Liver (tissue), 9 donors: ENCODE data around the gene MYO16. TPM values are rescaled to one million over a fixed set of nuclear protein-coding genes. Genes with fewer than 3 reads are reported as not detected.

Experiments
- DNase-seq: peaks from one replicate; pipeline ENCODE4 v3.0.0-alpha.2; 2017; ENCODE audit warnings: low spot score
- H3K27ac ChIP-seq, 2 donors: one replicate each; pipeline ENCODE4 v1.7.0; 2013; ENCODE audit warnings: inconsistent platforms in 2 of 2, low read length in 2 of 2, control low read depth in 1 of 2, low read depth in 1 of 2, mild to moderate bottlenecking in 1 of 2
- H3K27me3 ChIP-seq, 4 donors: one replicate each; pipeline versions ENCODE4 v1.6.1 to v1.7.0; 2013; ENCODE audit warnings: low read length in 3 of 4, inconsistent platforms in 1 of 4, mild to moderate bottlenecking in 1 of 4, moderate library complexity in 1 of 4; ENCODE audit not compliant: control insufficient read depth in 4 of 4, insufficient read depth in 4 of 4
- H3K36me3 ChIP-seq, 4 donors: one replicate each; pipeline versions ENCODE4 v1.6.1 to v1.7.0; 2013; ENCODE audit warnings: low read length in 3 of 4, mild to moderate bottlenecking in 3 of 4, low read depth in 1 of 4, moderate library complexity in 1 of 4; ENCODE audit not compliant: control insufficient read depth in 4 of 4, insufficient read depth in 3 of 4
- H3K4me1 ChIP-seq, 4 donors: one replicate each; pipeline versions ENCODE4 v1.6.1 to v1.7.0; 2013; ENCODE audit warnings: low read length in 3 of 4, mild to moderate bottlenecking in 3 of 4, moderate library complexity in 1 of 4; ENCODE audit not compliant: control insufficient read depth in 4 of 4, insufficient read depth in 4 of 4
- H3K4me3 ChIP-seq, 3 donors: one replicate each; pipeline versions ENCODE4 v1.6.1 to v1.7.0; 2013; ENCODE audit warnings: low read length in 3 of 3, control low read depth in 1 of 3, low read depth in 1 of 3, mild to moderate bottlenecking in 1 of 3
- H3K9ac ChIP-seq, 2 donors: one replicate each; pipeline ENCODE4 v1.7.0; 2013; ENCODE audit warnings: low read length in 2 of 2, mild to moderate bottlenecking in 2 of 2, moderate library complexity in 2 of 2, control low read depth in 1 of 2, low read depth in 1 of 2
- H3K9me3 ChIP-seq, 4 donors: one replicate each; pipeline versions ENCODE4 v1.6.1 to v1.7.0; 2013; ENCODE audit warnings: low read length in 3 of 4; ENCODE audit not compliant: control insufficient read depth in 4 of 4
- ATF3 ChIP-seq: IDR thresholded peaks from 2 replicates; pipeline ENCODE4 v1.6.1; 2016; ENCODE audit warnings: antibody characterized with exemption
- CTCF ChIP-seq: fragments of 150-350 bp; IDR thresholded peaks from 2 replicates; pipeline ENCODE4 v1.5.1; 2017; ENCODE audit warnings: improper control_type of control experiment, low read depth, low read length; ENCODE audit not compliant: missing input control
- EGR1 ChIP-seq, 2 donors: IDR thresholded peaks; 2 replicates each; pipeline ENCODE4 v1.6.1; 2016 to 2018; ENCODE audit warnings: antibody characterized with exemption in 2 of 2, low read depth in 2 of 2
- FOXA1 ChIP-seq: IDR thresholded peaks from 2 replicates; pipeline ENCODE4 v1.6.1; 2016; ENCODE audit warnings: antibody characterized with exemption
- FOXA2 ChIP-seq: IDR thresholded peaks from 2 replicates; pipeline ENCODE4 v1.6.1; 2016; ENCODE audit warnings: antibody characterized with exemption
- GABPA ChIP-seq, 2 donors: IDR thresholded peaks in 1 of 2; conservative IDR thresholded peaks in 1 of 2; 2 replicates each; pipeline ENCODE4 v1.6.1; 2016; ENCODE audit warnings: antibody characterized with exemption in 2 of 2, mild to moderate bottlenecking in 1 of 2, moderate library complexity in 1 of 2
- HNF4A ChIP-seq, 2 donors: conservative IDR thresholded peaks; 2 replicates each; pipeline ENCODE4 v1.6.1; 2016; ENCODE audit warnings: antibody characterized with exemption in 2 of 2, mild to moderate bottlenecking in 2 of 2
- HNF4G ChIP-seq: IDR thresholded peaks from 2 replicates; pipeline ENCODE4 v1.6.1; 2016; ENCODE audit warnings: antibody characterized with exemption
- JUND ChIP-seq, 2 donors: IDR thresholded peaks; 2 replicates each; pipeline ENCODE4 v1.6.1; 2016; ENCODE audit warnings: antibody characterized with exemption in 2 of 2
- MAX ChIP-seq: IDR thresholded peaks from 2 replicates; pipeline ENCODE4 v1.6.1; 2016; ENCODE audit warnings: antibody characterized with exemption
- NR2F2 ChIP-seq: IDR thresholded peaks from 2 replicates; pipeline ENCODE4 v1.6.1; 2016; ENCODE audit warnings: antibody characterized with exemption
- RAD21 ChIP-seq, 2 donors: IDR thresholded peaks; 2 replicates each; pipeline ENCODE4 v1.6.1; 2016; ENCODE audit warnings: antibody characterized with exemption in 2 of 2, mild to moderate bottlenecking in 2 of 2
- RXRA ChIP-seq, 2 donors: IDR thresholded peaks; 2 replicates each; pipeline ENCODE4 v1.6.1; 2017 to 2018; ENCODE audit warnings: antibody characterized with exemption in 2 of 2, mild to moderate bottlenecking in 1 of 2
- SP1 ChIP-seq: IDR thresholded peaks from 2 replicates; pipeline ENCODE4 v1.6.1; 2018; ENCODE audit warnings: antibody characterized with exemption, mild to moderate bottlenecking
- TAF1 ChIP-seq: conservative IDR thresholded peaks from 2 replicates; pipeline ENCODE4 v1.6.1; 2016; ENCODE audit warnings: antibody characterized with exemption, mild to moderate bottlenecking
- YY1 ChIP-seq: IDR thresholded peaks from 2 replicates; pipeline ENCODE4 v1.6.1; 2016; ENCODE audit warnings: antibody characterized with exemption, mild to moderate bottlenecking
- ZBTB33 ChIP-seq: IDR thresholded peaks from 2 replicates; pipeline ENCODE4 v1.6.1; 2016; ENCODE audit warnings: antibody characterized with exemption
- WGBS: extraction: QIAGEN DNeasy Blood & Tissue Kit; methylation state at CpG from one replicate; pipeline ENCODE4 v1.1.7; 2013; 5-methylcytosine and 5-hydroxymethylcytosine counted together
- polyA plus RNA-seq, 2 donors: library from polyadenylated mRNA; stranded (reverse) in 1 of 2; unstranded in 1 of 2; fragments of 200-250 nt in 1 of 2; fragments of >200 nt in 1 of 2; fragmentation: Nextera tagmentation in 1 of 2; extraction: Ambion mirVana in 1 of 2; gene quantifications; one replicate each; pipeline versions ENCODE4 v1.2.1 to v1.2.3, GENCODE V29; 2013 to 2015
- total RNA-seq, 2 donors: library from RNA; depleted of rRNA; stranded (reverse); fragments of >200 nt; gene quantifications; one replicate each; pipeline ENCODE4 v1.2.3, GENCODE V29; 2014
- donor health status: healthy.
- donor health status: healthy.
- donor health status: healthy.
- donor health status: healthy.
- donor health status: healthy.

The MYO16 gene
- total and polyA plus RNA-seq, 4 donors, result 0.37 to 1.1 (median 0.68) TPM

GRCh38 chr13:108760129-108760528, 130.7 kb downstream of the MYO16 start:
- no peak overlapping the region for H3K4me3 ChIP-seq
- H3K9ac ChIP-seq, result no peak overlapping the region
- no peaks in the 10 kb centered on the region for H3K4me1 ChIP-seq
- H3K36me3 ChIP-seq, result no peaks in the 10 kb centered on the region
- 83% methylated on average over 1 of the region's 1 CpG for WGBS
- H3K9me3 ChIP-seq, result no peaks in the 10 kb centered on the region
- H3K27me3 ChIP-seq, result no peaks in the 10 kb centered on the region
- H3K27ac ChIP-seq, result no peak overlapping the region
- TF ChIP-seq RXRA (IDR thresholded peaks at IDR 0.05), result no peak
- no peak for TF ChIP-seq YY1
- no peak for TF ChIP-seq SP1
- TF ChIP-seq ATF3, result no peak
- no peak for TF ChIP-seq FOXA1
- TF ChIP-seq RAD21 (IDR thresholded peaks at IDR 0.05), result no peak
- no peak for TF ChIP-seq FOXA2
- no peak for TF ChIP-seq JUND (IDR thresholded peaks at IDR 0.05)
- TF ChIP-seq CTCF, result no peak
- TF ChIP-seq TAF1, result no peak
- TF ChIP-seq GABPA (IDR thresholded peaks at IDR 0.05 in 1 of 2, conservative IDR thresholded peaks at IDR 0.05 in 1 of 2), result no peak
- TF ChIP-seq HNF4A (conservative IDR thresholded peaks at IDR 0.05), result no peak
- no peak for TF ChIP-seq MAX
- no peak for TF ChIP-seq HNF4G
- no peak for TF ChIP-seq EGR1 (IDR thresholded peaks at IDR 0.05; ENCODE audit: low read depth in 2 of 2)
- no peak for DNase-seq

- H3K27me3 ChIP-seq, result no peaks in the 10 kb centered on the region
- no peaks in the 10 kb centered on the region for H3K4me1 ChIP-seq
- TF ChIP-seq SP1 (no peak), HNF4G (no peak), FOXA2 (no peak), ATF3 (no peak), NR2F2 (no peak), RAD21 (IDR thresholded peaks at IDR 0.05) (no peak), EGR1 (IDR thresholded peaks at IDR 0.05; ENCODE audit: low read depth in 2 of 2) (no peak), TAF1 (no peak), FOXA1 (no peak)
- no peaks in the 10 kb centered on the region for H3K36me3 ChIP-seq
- no peak for DNase-seq
- H3K9ac ChIP-seq, result no peak overlapping the region
- 39% methylated on average over 3 of the region's 3 CpGs for WGBS
- no peak overlapping the region for H3K27ac ChIP-seq
- no peak overlapping the region for H3K4me3 ChIP-seq
- no peaks in the 10 kb centered on the region for H3K9me3 ChIP-seq
These were observed 131.1 kb downstream of the MYO16 start for GRCh38 chr13:108760541-108760940.

- Histone ChIP-seq H3K9me3 (no peaks in the 10 kb centered on the region), H3K27ac (no peak overlapping the region), H3K36me3 (no peaks in the 10 kb centered on the region), H3K4me1 (no peaks in the 10 kb centered on the region), H3K27me3 (no peaks in the 10 kb centered on the region), H3K4me3 (no peak overlapping the region), H3K9ac (no peak overlapping the region)
- DNase-seq, result no peak
- TF ChIP-seq RAD21 (IDR thresholded peaks at IDR 0.05), result no peak
- no peak for TF ChIP-seq ZBTB33
- no peak for TF ChIP-seq EGR1 (IDR thresholded peaks at IDR 0.05; ENCODE audit: low read depth in 2 of 2)
- no peak for TF ChIP-seq GABPA (IDR thresholded peaks at IDR 0.05 in 1 of 2, conservative IDR thresholded peaks at IDR 0.05 in 1 of 2)
- TF ChIP-seq MAX, result no peak
- no peak for TF ChIP-seq YY1
- TF ChIP-seq JUND (IDR thresholded peaks at IDR 0.05), result no peak
- TF ChIP-seq FOXA2, result no peak
- WGBS, result 65% methylated on average over 5 of the region's 5 CpGs
These were observed 138.6 kb downstream of the MYO16 start for GRCh38 chr13:108768035-108768434.
